Measurements from ENCODE around the gene RSRC1.
"Not testable (repeated sequence)": the region's sequence is repeated elsewhere in the genome, so short reads cannot be mapped to it uniquely, and the experiment has no call there.

The RSRC1 gene

GRCh38 chr3:158244274-158244673, 134.4 kb downstream of the RSRC1 start:
- no peak for DNase-seq

GRCh38 chr3:158247288-158247687, 137.4 kb downstream of the RSRC1 start:
- DNase-seq = no peak

GRCh38 chr3:158248261-158248660, 138.4 kb downstream of the RSRC1 start:
- DNase-seq = no peak

- no peak for DNase-seq
These were observed 139.3 kb downstream of the RSRC1 start for GRCh38 chr3:158249183-158249582.

- DNase-seq = no peak
These were observed 148.7 kb downstream of the RSRC1 start for GRCh38 chr3:158258619-158259018.

- DNase-seq = no peak
These were observed 150.5 kb downstream of the RSRC1 start for GRCh38 chr3:158260392-158260791.

- DNase-seq = no peak
These were observed 151.6 kb downstream of the RSRC1 start for GRCh38 chr3:158261371-158261991.

- DNase-seq = no peak
These were observed 155.0 kb downstream of the RSRC1 start for GRCh38 chr3:158264894-158265293.

- no peak for DNase-seq
These were observed 157.1 kb downstream of the RSRC1 start for GRCh38 chr3:158267015-158267414.

GRCh38 chr3:158269942-158270341, 160.1 kb downstream of the RSRC1 start:
- no peak for DNase-seq

- DNase-seq = no peak
These were observed 162.2 kb downstream of the RSRC1 start for GRCh38 chr3:158272081-158272480.

GRCh38 chr3:158273656-158274055, 163.8 kb downstream of the RSRC1 start:
- DNase-seq = no peak

GRCh38 chr3:158278187-158278586, 168.3 kb downstream of the RSRC1 start:
- no peak for DNase-seq

- no peak for DNase-seq
These were observed 169.7 kb downstream of the RSRC1 start for GRCh38 chr3:158279609-158280008.

GRCh38 chr3:158295771-158296170, 185.9 kb downstream of the RSRC1 start:
- DNase-seq = no peak

- DNase-seq = no peak
These were observed 188.1 kb downstream of the RSRC1 start for GRCh38 chr3:158297940-158298339.

GRCh38 chr3:158308236-158308928, 198.5 kb downstream of the RSRC1 start:
- DNase-seq = no peak

- no peak for DNase-seq
These were observed 202.8 kb downstream of the RSRC1 start for GRCh38 chr3:158312560-158313141.

- DNase-seq = no peak
These were observed 203.5 kb downstream of the RSRC1 start for GRCh38 chr3:158313338-158313927.

GRCh38 chr3:158314426-158315357, 204.8 kb downstream of the RSRC1 start:
- no peak for DNase-seq

GRCh38 chr3:158329696-158330441, 220.0 kb downstream of the RSRC1 start:
- not testable (repeated sequence) for DNase-seq

- DNase-seq = no peak
These were observed 221.0 kb downstream of the RSRC1 start for GRCh38 chr3:158330870-158331269.
